GM12875 (cell line): ENCODE results near the gene MMP23B.

Source experiments
- H3K4me3 ChIP-seq: one replicate; pipeline ENCODE4 v1.5.1; 2011; ENCODE audit warnings: low read depth, low read length, control low read depth
- TF ChIP-seq, protein P1 (sequence below): IDR thresholded peaks from 2 replicates; pipeline ENCODE4 v1.5.1; 2011; ENCODE audit warnings: low read depth, mild to moderate bottlenecking, control low read depth, inconsistent platforms, low read length, moderate library complexity, borderline replicate concordance; ENCODE audit not compliant: insufficient read depth

Gene MMP23B

DNA sequence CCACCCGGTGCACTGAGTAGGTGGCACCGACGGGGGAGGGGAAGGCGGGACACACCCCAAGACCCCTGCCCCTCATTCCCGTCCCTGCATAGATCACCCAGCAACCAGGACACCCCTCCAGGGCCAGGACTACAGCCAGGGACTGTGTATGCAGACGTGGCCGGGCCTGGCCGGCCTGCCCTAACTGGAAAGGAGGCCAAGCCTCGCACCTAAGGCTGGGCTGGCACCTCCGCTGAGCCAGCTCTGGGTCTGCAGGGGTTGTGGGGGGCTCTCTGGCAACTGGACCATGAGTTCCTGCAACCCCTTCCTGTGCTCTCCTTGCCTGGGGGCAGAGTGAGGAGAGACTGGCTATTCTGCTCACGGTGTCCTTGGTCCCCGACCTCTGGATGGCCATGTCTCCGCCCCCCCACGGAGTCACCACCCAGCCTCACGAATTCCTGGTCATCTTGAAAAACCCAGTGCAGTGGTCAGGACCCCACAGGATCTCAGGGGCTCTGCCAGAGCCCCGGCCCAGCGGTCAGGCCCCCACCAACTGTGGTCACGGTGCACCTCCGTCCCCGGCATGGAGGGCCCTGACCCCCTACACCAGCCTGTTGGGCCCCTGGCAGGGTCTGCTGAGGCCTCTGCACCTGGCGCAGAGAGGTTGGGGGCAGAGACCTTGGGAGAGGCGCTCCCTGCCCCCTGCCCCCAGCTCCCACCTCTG is 31.0 kb upstream of the MMP23B start:
- no peak overlapping the region for H3K4me3 ChIP-seq
- TF ChIP-seq, protein P1, sequence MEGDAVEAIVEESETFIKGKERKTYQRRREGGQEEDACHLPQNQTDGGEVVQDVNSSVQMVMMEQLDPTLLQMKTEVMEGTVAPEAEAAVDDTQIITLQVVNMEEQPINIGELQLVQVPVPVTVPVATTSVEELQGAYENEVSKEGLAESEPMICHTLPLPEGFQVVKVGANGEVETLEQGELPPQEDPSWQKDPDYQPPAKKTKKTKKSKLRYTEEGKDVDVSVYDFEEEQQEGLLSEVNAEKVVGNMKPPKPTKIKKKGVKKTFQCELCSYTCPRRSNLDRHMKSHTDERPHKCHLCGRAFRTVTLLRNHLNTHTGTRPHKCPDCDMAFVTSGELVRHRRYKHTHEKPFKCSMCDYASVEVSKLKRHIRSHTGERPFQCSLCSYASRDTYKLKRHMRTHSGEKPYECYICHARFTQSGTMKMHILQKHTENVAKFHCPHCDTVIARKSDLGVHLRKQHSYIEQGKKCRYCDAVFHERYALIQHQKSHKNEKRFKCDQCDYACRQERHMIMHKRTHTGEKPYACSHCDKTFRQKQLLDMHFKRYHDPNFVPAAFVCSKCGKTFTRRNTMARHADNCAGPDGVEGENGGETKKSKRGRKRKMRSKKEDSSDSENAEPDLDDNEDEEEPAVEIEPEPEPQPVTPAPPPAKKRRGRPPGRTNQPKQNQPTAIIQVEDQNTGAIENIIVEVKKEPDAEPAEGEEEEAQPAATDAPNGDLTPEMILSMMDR: no peak

- TF ChIP-seq, protein P1: no peak
- no peak overlapping the region for H3K4me3 ChIP-seq
These were observed 30.2 kb upstream of the MMP23B start for GRCh38 chr1:1601564-1602303.

GRCh38 chr1:1602304-1602967 is 29.5 kb upstream of the MMP23B start:
- TF ChIP-seq, protein P1: no peak
- no peak overlapping the region for H3K4me3 ChIP-seq

GRCh38 chr1:1602968-1603506 is 28.9 kb upstream of the MMP23B start:
- no peak overlapping the region for H3K4me3 ChIP-seq
- TF ChIP-seq, protein P1: no peak

GRCh38 chr1:1603671-1604373 is 28.2 kb upstream of the MMP23B start:
- H3K4me3 ChIP-seq: no peak overlapping the region
- TF ChIP-seq, protein P1: no peak

- no peak overlapping the region for H3K4me3 ChIP-seq
- TF ChIP-seq, protein P1: no peak
These were observed 27.5 kb upstream of the MMP23B start for GRCh38 chr1:1604374-1605033.
